Lower leg skin (tissue), 3 donors: Measurements from ENCODE around the gene HAVCR2.

Experiments
- POLR2A ChIP-seq, 2 donors: fragments of 450-650 bp; IDR thresholded peaks; one replicate each; pipeline ENCODE4 v1.6.1; 2016 to 2017; ENCODE audit warnings: antibody characterized with exemption in 2 of 2, mild to moderate bottlenecking in 1 of 2, moderate library complexity in 1 of 2
- TF ChIP-seq, protein P1 (sequence below), 3 donors: fragments of 450-650 bp; IDR thresholded peaks; one replicate each; pipeline ENCODE4 v1.5.1; 2016; ENCODE audit warnings: antibody characterized with exemption in 3 of 3, mild to moderate bottlenecking in 3 of 3, moderate library complexity in 2 of 3

DNA sequence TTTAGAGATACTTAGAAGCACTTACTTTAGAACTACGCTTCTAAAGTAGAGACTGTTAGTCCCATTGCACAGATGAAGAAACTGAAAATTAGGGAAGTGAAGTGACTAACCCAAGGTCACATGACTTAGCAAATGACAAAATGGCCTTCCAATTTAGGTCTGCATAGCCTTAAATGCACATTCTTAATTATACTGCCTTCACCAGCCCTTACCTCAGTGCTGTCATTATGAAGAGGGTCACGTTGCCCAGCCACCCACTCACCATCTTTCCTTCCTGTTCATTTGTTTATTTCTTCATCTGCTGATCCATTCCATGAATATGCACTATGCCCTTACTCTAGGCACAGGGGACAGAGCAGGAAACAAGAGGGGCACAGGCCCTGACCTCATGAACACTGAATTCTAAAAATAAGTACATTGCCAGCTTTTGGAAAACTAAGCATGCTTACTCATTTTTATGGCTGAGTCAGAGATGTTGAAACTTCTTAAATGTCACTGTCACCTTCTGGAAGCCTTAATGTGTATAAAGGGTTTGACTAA is 8.6 kb downstream of the HAVCR2 start:
- TF ChIP-seq, protein P1, sequence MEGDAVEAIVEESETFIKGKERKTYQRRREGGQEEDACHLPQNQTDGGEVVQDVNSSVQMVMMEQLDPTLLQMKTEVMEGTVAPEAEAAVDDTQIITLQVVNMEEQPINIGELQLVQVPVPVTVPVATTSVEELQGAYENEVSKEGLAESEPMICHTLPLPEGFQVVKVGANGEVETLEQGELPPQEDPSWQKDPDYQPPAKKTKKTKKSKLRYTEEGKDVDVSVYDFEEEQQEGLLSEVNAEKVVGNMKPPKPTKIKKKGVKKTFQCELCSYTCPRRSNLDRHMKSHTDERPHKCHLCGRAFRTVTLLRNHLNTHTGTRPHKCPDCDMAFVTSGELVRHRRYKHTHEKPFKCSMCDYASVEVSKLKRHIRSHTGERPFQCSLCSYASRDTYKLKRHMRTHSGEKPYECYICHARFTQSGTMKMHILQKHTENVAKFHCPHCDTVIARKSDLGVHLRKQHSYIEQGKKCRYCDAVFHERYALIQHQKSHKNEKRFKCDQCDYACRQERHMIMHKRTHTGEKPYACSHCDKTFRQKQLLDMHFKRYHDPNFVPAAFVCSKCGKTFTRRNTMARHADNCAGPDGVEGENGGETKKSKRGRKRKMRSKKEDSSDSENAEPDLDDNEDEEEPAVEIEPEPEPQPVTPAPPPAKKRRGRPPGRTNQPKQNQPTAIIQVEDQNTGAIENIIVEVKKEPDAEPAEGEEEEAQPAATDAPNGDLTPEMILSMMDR (IDR thresholded peaks at IDR 0.05), result no peak
- no peak for TF ChIP-seq POLR2A (IDR thresholded peaks at IDR 0.05)
